Natural killer cell (primary cell): ENCODE data around the gene RILPL2. TPM values are rescaled to one million over a fixed set of nuclear protein-coding genes. Genes with fewer than 3 reads are reported as not detected.

Experiments used
- ATAC-seq, 3 donors: fragments of 150-1000 bp in 2 of 3; fragments of 200-7000 bp in 1 of 3; cut with Tn5 transposase; 1 replicate in 1 of 3; 2 replicates in 2 of 3; pipeline ENCODE4 v1.10.0; 2021; ENCODE audit warnings: mild to moderate bottlenecking in 2 of 3, moderate library complexity in 2 of 3
- DNase-seq, 2 donors: peaks; one replicate each; pipeline versions ENCODE4 v3.0.0 to v3.0.0-alpha.2; 2013 to 2021; ENCODE audit warnings: mixed read lengths in 1 of 2
- H3K27ac ChIP-seq: one replicate; pipeline ENCODE4 v1.5.1; 2013; ENCODE audit warnings: mild to moderate bottlenecking, low read length
- H3K27me3 ChIP-seq: one replicate; pipeline ENCODE4 v1.6.1; 2013; ENCODE audit warnings: low read length; ENCODE audit not compliant: control insufficient read depth, insufficient read depth
- H3K36me3 ChIP-seq: one replicate; pipeline ENCODE4 v1.6.1; 2013; ENCODE audit warnings: low read length; ENCODE audit not compliant: control insufficient read depth, insufficient read depth
- H3K4me1 ChIP-seq: one replicate; pipeline ENCODE4 v1.6.1; 2013; ENCODE audit warnings: low read length; ENCODE audit not compliant: control insufficient read depth, insufficient read depth
- H3K4me3 ChIP-seq: one replicate; pipeline ENCODE4 v1.5.1; 2013; ENCODE audit warnings: low read length
- H3K9me3 ChIP-seq: one replicate; pipeline ENCODE4 v1.6.1; 2013; ENCODE audit warnings: low read length; ENCODE audit not compliant: control insufficient read depth, insufficient read depth
- H3K27ac Mint-ChIP-seq, 2 donors: one replicate each; pipeline ENCODE4 v1.8.0; 2022; ENCODE audit warnings: mild to moderate bottlenecking in 2 of 2, mixed read lengths in 2 of 2, moderate library complexity in 1 of 2
- H3K27me3 Mint-ChIP-seq, 2 donors: one replicate each; pipeline ENCODE4 v1.8.0; 2022; ENCODE audit warnings: low read depth in 2 of 2, mixed read lengths in 2 of 2
- H3K36me3 Mint-ChIP-seq: one replicate; pipeline ENCODE4 v1.8.0; 2022; ENCODE audit warnings: mixed read lengths
- H3K4me1 Mint-ChIP-seq, 2 donors: one replicate each; pipeline ENCODE4 v1.8.0; 2022; ENCODE audit warnings: mixed read lengths in 2 of 2
- H3K4me3 Mint-ChIP-seq: one replicate; pipeline ENCODE4 v1.8.0; 2022; ENCODE audit warnings: mild to moderate bottlenecking, moderate library complexity, mixed read lengths
- H3K9me3 Mint-ChIP-seq, 2 donors: one replicate each; pipeline ENCODE4 v1.8.0; 2022; ENCODE audit warnings: mixed read lengths in 2 of 2
- CTCF ChIP-seq: fragments of 200-600 bp; IDR thresholded peaks from one replicate; pipeline ENCODE4 v1.8.0; 2022; ENCODE audit warnings: antibody characterized with exemption
- WGBS: methylation state at CpG from one replicate; pipeline ENCODE4 v1.1.7; 2013; ENCODE audit warnings: missing lambda C conversion rate; ENCODE audit not compliant: insufficient coverage; 5-methylcytosine and 5-hydroxymethylcytosine counted together
- intact Hi-C: fragments of 100-400 bp; cut with micrococcal nuclease; formaldehyde crosslinking; loops from one replicate; pipeline ENCODE4 v1.14.2; 2022
- total RNA-seq, 4 donors: library from RNA; stranded (reverse); fragments of 120-200 nt in 1 of 4; gene quantifications; one replicate each; pipeline versions ENCODE4 v1.2.3 to v1.2.4, GENCODE V29; 2013 to 2022

The RILPL2 gene
- total RNA-seq, 3 donors from 2014 or later (not counting 1 experiment from before 2014, with no cell fraction given) = 3.6 to 5.5 (median 4.4) TPM

GRCh38 chr12:123445388-123446332 lies 9.2 kb upstream of the RILPL2 start:
- intact Hi-C loops = no loop called here
- H3K4me1 Mint-ChIP-seq = peaks cover 9 to 14% of the 10 kb centered on the region in 2 donors
- Histone ChIP-seq H3K4me1 (peaks cover 27% of the 10 kb centered on the region), H3K9me3 (no peaks in the 10 kb centered on the region), H3K27ac (no peak overlapping the region), H3K27me3 (no peaks in the 10 kb centered on the region), H3K4me3 (no peak overlapping the region), H3K36me3 (no peaks in the 10 kb centered on the region)
- TF ChIP-seq CTCF = no peak
- H3K27me3 Mint-ChIP-seq = no peaks in the 10 kb centered on the region
- no peaks in the 10 kb centered on the region for H3K36me3 Mint-ChIP-seq
- H3K4me3 Mint-ChIP-seq = no peak overlapping the region
- 64% methylated on average over 18 of the region's 18 CpGs for WGBS
- no peak for DNase-seq
- no peak overlapping the region for H3K27ac Mint-ChIP-seq
- H3K9me3 Mint-ChIP-seq = no peaks in the 10 kb centered on the region
- ATAC-seq = no peak

GRCh38 chr12:123444092-123445026 lies 7.9 kb upstream of the RILPL2 start:
- Mint-ChIP-seq H3K27me3 (no peaks in the 10 kb centered on the region), H3K27ac (no peak overlapping the region), H3K4me3 (no peak overlapping the region), H3K4me1 (peaks cover 9 to 14% of the 10 kb centered on the region in 2 donors), H3K9me3 (no peaks in the 10 kb centered on the region), H3K36me3 (no peaks in the 10 kb centered on the region)
- no peak for TF ChIP-seq CTCF
- H3K9me3 ChIP-seq = no peaks in the 10 kb centered on the region
- 87% methylated on average over 4 of the region's 8 CpGs for WGBS
- no peaks in the 10 kb centered on the region for H3K36me3 ChIP-seq
- peaks cover 27% of the 10 kb centered on the region for H3K4me1 ChIP-seq
- H3K27ac ChIP-seq = no peak overlapping the region
- no peaks in the 10 kb centered on the region for H3K27me3 ChIP-seq
- DNase-seq (no peak), ATAC-seq (no peak)
- H3K4me3 ChIP-seq = no peak overlapping the region
- intact Hi-C loops = no loop called here

GRCh38 chr12:123442774-123443173 lies 6.3 kb upstream of the RILPL2 start:
- intact Hi-C loops = no loop called here
- no peak overlapping the region for H3K27ac ChIP-seq
- H3K27me3 ChIP-seq = no peaks in the 10 kb centered on the region
- no peaks in the 10 kb centered on the region for H3K36me3 ChIP-seq
- Mint-ChIP-seq H3K9me3 (no peaks in the 10 kb centered on the region), H3K4me3 (no peak overlapping the region), H3K36me3 (no peaks in the 10 kb centered on the region), H3K27ac (no peak overlapping the region), H3K27me3 (no peaks in the 10 kb centered on the region), H3K4me1 (peaks cover under 1 to 5% of the 10 kb centered on the region in 2 donors)
- H3K9me3 ChIP-seq = no peaks in the 10 kb centered on the region
- H3K4me3 ChIP-seq = no peak overlapping the region
- DNase-seq = no peak
- WGBS = 70% methylated on average over 3 of the region's 4 CpGs
- peaks cover 16% of the 10 kb centered on the region for H3K4me1 ChIP-seq
- TF ChIP-seq CTCF = no peak
- ATAC-seq = no peak
